ENCODE data around the gene FAAH.

FAAH gene

DNA sequence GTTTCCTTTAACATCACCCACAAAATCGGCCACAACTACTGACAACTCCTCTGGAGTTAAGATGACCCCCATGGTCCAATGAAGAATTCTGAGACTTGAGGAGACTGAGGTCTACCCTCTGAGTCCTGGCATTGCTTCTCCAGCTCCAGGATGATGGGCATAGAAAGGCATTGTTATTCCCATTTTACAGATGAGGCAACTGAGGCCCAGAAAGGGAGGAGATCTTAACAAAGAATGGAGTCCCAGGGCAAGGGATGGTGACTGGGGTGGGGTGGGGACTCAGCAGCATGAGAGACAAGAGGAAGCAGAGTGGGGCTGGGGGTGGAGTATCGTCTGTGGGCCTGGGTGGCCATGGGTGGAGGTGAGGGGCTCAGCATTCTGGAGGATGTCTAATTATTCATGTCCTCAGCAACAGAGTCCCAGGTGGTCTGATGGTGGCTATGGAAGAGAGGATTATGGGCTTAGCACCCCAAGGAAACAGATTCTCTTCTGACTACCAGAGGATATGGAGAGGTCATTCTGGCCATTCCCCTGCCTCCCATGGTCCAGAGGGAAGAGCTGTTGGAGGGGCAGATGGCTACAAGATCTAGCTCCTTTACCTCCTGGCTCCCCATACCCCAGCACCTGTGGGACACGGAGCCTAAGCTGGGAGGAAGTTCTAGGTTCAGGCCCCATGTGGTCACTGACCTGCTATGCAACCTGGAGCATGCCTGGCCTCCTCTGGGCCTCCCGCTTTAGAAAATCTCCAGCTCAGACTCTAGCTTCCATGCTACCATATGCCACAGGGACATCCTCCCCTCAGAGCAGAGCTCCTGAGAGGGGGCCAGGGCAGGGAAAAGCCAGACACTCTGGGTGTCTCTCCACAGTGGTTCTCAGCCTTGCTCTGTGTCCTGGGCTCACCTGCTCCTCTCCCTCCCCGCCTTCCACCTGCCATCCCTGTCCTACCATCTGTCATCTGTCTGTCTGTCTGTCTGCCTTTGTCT is 58.1 kb downstream of the FAAH start:
- no peak for DNase-seq

DNA sequence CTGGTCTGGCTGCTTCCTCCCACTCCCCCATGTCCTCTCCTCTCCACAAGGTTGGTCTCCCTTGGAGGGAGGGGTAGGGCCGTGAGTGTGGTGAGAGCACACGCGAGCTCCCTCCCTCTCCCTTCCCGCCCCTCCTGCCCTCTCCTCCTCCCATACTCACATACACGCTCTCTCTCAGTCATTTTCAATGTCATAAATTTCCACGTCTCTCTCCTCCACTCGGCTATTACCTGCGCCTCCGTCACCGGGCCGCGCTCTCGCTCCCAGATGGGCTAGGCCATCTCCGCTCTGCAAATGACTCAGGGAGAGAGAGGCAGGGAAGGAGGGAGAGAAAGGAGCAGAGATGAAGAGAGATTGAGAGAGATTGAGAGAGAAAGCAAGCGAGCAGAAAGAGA is 58.8 kb downstream of the FAAH start:
- DNase-seq: no peak

DNA sequence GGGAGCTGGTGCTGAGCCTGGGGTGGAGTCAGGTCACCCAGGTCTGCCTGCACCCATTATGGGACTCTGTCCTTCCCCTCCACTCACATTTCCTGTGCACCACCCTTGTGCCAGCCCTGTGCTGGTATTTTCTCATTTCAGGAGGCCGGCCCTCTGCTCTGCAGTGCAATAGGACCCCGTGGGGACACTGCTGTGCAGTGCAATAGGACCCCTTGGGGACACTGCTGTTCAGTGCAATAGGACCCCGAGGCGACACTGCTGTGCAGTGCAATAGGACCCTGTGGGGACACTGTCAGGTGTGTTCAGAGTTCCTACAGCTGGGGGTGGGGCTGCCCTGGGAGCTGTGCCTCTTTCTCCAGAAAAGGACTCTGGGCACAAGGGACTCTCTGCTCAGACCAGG is 59.3 kb downstream of the FAAH start:
- DNase-seq: no peak

DNA sequence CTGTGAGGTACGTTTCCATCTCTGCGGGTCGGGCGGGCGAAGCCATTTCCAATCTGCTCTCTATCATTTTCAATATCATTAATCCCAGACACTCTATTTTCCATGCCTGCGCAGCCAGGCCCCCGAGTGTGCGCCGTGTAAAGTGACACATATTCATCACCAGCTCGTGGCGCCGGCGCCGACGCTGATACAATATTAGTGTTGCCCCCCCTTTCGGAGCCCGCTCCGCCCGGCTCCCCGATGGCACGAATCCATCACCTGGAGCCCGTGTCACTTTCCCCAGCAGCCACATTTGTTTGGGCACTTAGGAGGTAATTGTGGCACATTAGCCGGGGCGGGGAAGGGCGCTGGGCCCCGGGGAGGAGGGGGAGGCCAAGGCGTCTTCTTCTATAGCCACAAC is 61.8 kb downstream of the FAAH start:
- DNase-seq: no peak

DNA sequence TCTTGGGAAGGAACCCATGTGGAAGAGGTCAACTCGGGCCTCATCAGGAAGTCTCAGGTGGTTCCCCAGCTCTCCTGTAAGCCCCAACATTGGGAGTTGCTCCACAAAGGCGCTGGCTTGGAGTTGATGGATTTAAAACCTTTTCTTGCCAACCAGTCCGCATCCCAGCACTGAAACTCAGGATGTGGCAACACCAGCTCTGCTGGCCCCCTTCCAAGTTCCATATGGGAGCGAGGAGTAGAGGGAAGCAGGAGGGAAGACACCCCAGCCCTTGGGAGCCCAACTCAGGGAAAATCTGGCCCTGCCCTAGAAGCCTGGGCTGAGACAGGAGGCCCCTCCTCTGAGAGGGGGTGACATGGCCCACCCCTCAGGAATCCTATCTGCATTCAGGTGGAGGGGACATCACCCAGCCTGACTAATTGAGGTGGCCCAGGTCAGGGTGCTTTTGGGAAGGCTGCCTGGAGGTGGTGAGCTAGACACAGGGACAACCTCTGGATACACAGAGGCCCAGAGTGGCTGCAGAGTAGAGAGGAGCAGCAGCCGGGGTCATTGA is 62.4 kb downstream of the FAAH start:
- no peak for DNase-seq

DNA sequence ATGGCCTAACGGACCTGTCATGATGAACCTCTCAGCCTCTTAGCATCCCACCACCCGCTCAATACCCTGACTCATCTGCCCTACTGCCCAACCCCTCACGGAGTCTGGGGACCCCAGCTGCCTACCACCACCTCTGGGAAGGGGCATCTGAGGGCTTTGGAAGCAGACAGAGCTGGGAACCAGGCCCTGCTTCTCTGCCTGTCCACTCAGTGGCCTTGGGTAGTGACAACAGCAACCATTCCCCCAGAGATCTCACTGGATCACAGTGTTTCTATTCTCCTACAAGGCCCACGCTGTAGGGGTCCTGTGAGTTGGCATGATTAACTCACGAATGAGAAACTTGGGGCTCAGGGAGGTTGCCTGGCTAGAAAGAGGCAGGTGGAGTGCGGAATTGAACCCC is 63.1 kb downstream of the FAAH start:
- DNase-seq: no peak

DNA sequence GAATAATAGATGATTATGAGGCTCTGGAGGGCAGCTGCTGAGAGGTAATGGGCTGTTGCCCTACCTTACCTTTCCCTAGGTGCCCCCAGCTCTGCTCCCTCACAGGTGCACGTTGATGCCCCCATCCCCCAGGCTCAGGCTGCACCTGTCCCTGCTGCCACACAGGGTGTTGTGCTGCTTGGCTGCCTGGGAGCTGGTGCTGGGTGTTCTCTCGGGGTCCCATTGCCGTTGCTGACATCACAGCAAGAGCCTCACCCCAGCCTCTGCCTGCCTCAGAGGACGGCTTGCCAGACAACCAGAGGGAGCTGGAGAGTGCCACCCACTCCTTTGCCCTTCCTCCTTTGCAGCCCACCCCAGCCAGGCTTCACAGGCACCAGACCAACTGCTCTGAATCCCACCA is 64.1 kb downstream of the FAAH start:
- no peak for DNase-seq

DNA sequence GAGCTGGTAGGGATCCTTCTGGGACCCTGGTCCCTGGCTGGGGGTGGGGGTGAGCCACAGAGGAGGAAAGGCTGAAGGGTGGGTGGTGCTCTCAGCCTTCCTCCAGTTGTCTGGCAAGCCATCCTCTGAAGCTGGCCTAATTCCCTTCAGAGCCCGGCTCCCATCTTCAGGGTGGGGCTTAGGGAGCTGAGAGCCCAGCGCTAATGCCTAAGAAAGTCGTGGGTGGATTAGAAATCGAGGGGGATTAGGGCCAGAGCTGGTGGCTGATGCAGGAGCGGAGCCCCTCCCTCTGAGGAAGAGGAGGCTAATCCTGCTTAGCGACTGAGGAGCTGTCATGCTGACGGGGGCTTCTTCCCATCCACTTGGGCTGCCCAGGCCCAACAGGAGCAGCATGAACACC is 64.7 kb downstream of the FAAH start:
- no peak for DNase-seq

DNA sequence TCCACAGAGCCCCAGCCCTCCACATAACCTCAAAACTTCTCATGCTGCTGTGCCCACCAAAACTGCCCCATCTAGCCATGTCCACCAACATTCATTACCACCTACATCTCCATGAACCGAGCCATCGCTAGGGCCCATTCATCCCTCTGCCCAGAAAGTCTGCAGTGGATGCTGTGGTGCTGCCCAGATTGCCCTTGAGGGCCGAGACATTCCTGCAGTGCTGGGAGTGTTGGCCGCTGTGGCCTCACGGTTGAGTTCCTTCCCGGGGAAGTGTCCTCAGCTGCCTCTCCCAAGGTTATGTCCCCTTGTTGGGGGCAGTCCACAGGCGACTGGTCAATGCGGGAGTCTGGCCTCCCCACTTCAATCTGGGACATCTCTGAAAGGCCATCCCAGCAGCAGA is 65.2 kb downstream of the FAAH start:
- DNase-seq: no peak

DNA sequence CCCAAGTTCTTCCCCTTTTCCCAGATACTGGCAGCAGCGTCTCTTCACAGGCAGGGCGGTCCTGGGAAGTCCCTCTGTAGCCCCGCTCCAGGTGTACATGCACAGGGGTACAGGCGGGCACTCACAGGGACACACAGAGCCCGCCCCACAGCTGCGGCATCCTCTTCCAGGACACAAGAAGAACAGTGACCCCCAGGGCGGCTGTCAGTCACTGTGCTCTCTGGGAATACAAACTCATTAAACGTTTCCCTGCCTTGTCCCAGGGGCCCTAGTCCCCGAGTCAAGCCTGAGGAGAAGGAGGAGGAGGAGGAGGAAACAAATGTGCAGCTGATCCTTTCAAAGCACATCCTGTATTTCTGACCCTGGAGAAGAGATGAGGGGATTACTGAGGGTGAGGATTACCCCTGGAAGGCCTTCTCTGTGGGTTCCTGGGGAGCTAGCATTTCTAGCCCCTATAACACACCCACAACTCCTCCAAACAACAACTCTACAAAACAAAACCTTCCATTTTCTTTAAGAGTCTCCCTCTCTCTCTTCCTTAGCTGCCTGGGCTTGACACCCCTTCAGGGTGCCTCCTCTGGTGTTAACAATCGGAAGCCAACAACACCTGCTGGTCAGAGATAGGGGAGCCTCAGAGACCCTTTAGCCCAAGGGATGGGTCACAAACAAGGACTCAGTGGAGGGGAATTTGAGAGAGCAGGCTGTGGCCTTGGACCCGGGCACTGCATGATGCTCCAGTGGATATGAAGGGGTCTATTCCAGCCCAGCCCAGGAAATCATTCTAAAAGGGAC is 67.1 kb downstream of the FAAH start:
- DNase-seq: no peak

DNA sequence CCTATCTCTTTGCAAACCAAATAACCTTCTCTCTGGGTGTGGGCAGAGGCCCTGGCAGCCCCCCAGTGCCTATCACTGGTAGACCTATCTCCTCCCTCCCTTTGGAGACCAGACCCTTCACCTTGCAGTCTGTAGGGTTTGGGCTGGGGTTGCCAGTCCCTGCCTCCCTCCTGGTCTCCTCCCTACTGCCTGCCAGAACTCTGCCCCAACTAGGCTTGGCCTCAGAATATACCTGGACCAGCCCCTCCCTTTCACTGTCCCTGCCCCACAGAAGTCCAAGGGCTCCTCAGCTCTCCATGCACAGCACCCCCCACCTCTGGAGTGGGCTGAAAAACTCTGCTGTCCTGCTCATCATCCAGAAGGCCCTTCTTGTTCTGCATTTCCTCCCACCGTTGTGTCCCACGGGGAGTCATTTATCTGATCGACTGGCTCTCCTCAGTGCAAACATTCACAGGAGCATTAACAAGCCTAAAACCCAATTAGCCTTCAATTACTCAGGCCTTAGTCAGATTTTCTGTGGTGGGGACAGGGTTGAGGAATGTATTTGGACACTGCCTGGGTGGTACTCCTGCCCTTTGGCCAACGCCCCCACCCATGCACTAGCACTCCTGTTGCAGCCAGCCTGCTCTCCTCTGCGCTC is 67.8 kb downstream of the FAAH start:
- DNase-seq: no peak
